Mucosa of descending colon (tissue), 3 donors: Measurements from ENCODE around the gene ZBTB18. TPM values are rescaled to one million over a fixed set of nuclear protein-coding genes. Genes with fewer than 3 reads are reported as not detected.

Experiments
- ATAC-seq: fragments of 200-7000 bp; cut with Tn5 transposase; one replicate; pipeline ENCODE4 v1.9.1; 2020; ENCODE audit warnings: mild to moderate bottlenecking, moderate library complexity
- DNase-seq, 3 donors: peaks; one replicate each; pipeline ENCODE4 v3.0.0-alpha.2; 2020
- H3K36me3 ChIP-seq: fragments of 200-600 bp; one replicate; pipeline ENCODE4 v1.8.0; 2021; ENCODE audit warnings: low read depth, mild to moderate bottlenecking
- H3K4me1 ChIP-seq: fragments of 200-600 bp; one replicate; pipeline ENCODE4 v1.8.0; 2021; ENCODE audit warnings: low read depth, mild to moderate bottlenecking
- H3K4me3 ChIP-seq: fragments of 200-600 bp; one replicate; pipeline ENCODE4 v1.8.0; 2021; ENCODE audit warnings: mild to moderate bottlenecking
- H3K9me3 ChIP-seq: fragments of 200-600 bp; one replicate; pipeline ENCODE4 v1.8.0; 2021; ENCODE audit warnings: mild to moderate bottlenecking
- intact Hi-C, 2 donors: fragments of 100-400 bp; cut with DNase I in 1 of 2; cut with micrococcal nuclease in 1 of 2; formaldehyde crosslinking; loops; one replicate each; pipeline versions ENCODE4 v1.11.0 to v1.11.1; 2022; cut with DNase I, micrococcal nuclease
- total RNA-seq, 3 donors: library from RNA; stranded (reverse); fragmentation: NEBNext Ultra II Directional in 2 of 3; extraction: Animal tissue kit (Norgen Biotek cat#: 25700) in 2 of 3; gene quantifications; one replicate each; pipeline versions ENCODE4 v1.2.1 to v1.2.4, GENCODE V29; 2021 to 2023
- TF ChIP-seq, protein P1 (sequence below): fragments of 200-600 bp; IDR thresholded peaks from one replicate; pipeline ENCODE4 v1.8.0; 2022; ENCODE audit warnings: antibody characterized with exemption, mild to moderate bottlenecking
- donor health status: DM: no; HTN: no; CAD: no; lungs with moderate emphysema.
- donor health status: DM: no; HTN: no; CAD: no.
- donor health status: DM: no; HTN: yes; CAD: no.

ZBTB18 gene
- total RNA-seq, 3 donors from 2014 or later: 14.8 to 25.2 (median 19.9) TPM

GRCh38 chr1:244102046-244102445, 51.0 kb downstream of the ZBTB18 start:
- TF ChIP-seq, protein P1, sequence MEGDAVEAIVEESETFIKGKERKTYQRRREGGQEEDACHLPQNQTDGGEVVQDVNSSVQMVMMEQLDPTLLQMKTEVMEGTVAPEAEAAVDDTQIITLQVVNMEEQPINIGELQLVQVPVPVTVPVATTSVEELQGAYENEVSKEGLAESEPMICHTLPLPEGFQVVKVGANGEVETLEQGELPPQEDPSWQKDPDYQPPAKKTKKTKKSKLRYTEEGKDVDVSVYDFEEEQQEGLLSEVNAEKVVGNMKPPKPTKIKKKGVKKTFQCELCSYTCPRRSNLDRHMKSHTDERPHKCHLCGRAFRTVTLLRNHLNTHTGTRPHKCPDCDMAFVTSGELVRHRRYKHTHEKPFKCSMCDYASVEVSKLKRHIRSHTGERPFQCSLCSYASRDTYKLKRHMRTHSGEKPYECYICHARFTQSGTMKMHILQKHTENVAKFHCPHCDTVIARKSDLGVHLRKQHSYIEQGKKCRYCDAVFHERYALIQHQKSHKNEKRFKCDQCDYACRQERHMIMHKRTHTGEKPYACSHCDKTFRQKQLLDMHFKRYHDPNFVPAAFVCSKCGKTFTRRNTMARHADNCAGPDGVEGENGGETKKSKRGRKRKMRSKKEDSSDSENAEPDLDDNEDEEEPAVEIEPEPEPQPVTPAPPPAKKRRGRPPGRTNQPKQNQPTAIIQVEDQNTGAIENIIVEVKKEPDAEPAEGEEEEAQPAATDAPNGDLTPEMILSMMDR: no peak
- Histone ChIP-seq H3K9me3 (no peaks in the 10 kb centered on the region), H3K36me3 (no peaks in the 10 kb centered on the region), H3K4me3 (no peak overlapping the region), H3K4me1 (no peaks in the 10 kb centered on the region)
- intact Hi-C loops: no loop called here
- ATAC-seq: no peak
- DNase-seq: no peak

GRCh38 chr1:244102468-244102867, 51.4 kb downstream of the ZBTB18 start:
- intact Hi-C loops: no loop called here

DNA sequence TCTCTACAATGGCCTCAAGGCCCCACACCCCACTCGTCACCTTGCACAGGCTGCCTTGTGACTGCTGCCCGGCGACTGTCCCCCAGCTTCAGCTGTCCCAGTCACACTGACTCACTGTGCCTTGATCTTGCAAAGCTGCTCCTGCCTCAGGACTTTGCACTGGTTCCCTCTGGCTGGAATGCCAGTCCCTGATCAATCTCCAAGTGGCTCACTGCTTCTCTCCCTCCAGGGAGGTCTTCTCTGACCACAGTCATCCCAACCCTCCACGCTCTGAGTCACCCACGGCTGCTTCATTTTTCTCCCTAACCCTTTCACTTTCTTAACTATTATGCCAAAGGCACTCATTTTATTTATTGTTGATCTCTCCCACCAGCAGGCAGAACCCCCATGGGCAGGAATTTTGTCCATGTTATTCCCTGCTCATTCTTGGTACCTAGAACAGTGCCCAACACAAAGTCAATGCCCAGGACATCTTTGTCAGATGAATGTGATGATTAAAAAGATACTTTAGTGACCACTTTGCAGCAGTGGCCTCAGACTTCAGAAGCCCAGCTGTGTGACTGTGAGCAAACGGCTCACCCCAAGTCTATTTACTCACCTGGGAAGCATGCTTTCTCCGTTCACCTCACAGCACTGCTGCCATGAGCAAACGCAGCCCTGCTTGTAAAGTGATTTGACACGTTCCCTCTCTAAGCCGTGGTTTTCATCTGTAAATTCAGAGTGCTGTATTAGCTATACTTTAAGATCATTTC, 53.4 kb downstream of the ZBTB18 start:
- ATAC-seq (no peak), DNase-seq (no peak)
- Histone ChIP-seq H3K36me3 (no peaks in the 10 kb centered on the region), H3K4me1 (no peaks in the 10 kb centered on the region), H3K4me3 (no peak overlapping the region), H3K9me3 (no peaks in the 10 kb centered on the region)
- intact Hi-C loops: no loop called here
- TF ChIP-seq, protein P1: no peak

More at GRCh38 chr1:244102468-244102867, 51.4 kb downstream of the ZBTB18 start:
- H3K9me3 ChIP-seq: no peaks in the 10 kb centered on the region
- DNase-seq (no peak), ATAC-seq (no peak)
- no peak overlapping the region for H3K4me3 ChIP-seq
- H3K4me1 ChIP-seq: no peaks in the 10 kb centered on the region
- no peaks in the 10 kb centered on the region for H3K36me3 ChIP-seq
- TF ChIP-seq, protein P1: no peak

DNA sequence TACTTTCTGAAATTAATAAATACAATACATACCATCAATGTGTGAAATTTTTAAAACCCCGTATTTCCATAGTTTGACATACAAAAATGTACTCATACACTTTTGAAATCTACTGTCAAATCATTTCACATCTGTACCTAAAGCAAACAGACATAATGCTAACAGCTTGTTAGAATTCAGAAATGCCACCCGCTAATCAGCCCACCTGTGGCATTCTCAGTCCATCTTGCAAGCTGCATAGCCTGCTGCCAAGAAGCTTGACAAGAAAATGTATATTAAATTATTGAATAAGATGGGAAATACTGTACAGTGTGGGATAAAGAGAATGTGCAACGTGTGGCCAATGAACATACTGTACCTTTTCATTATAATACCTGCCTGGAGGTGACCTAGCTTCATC, 55.1 kb downstream of the ZBTB18 start:
- no peak overlapping the region for H3K4me3 ChIP-seq
- H3K4me1 ChIP-seq: no peaks in the 10 kb centered on the region
- H3K9me3 ChIP-seq: no peaks in the 10 kb centered on the region
- H3K36me3 ChIP-seq: no peaks in the 10 kb centered on the region
- intact Hi-C loops: no loop called here
- TF ChIP-seq, protein P1: no peak
- ATAC-seq (no peak), DNase-seq (no peak)

Other genes with a start within 250 kb of the ZBTB18 start
- gene AKT3, start 201.0 kb upstream of the ZBTB18 start, total RNA-seq: 100 to 1,000 TPM in 1 of 3 donors, 10 to 100 TPM in 1, 1 to 10 TPM in 1; 8.2 to 119 (median 12.6) TPM